ENCODE data around the gene PSRC1. TPM values are rescaled to one million over a fixed set of nuclear protein-coding genes. Genes with fewer than 3 reads are reported as not detected.

PSRC1 gene
- total RNA-seq, 1 experiment from 2014 or later = 21.3 TPM

DNA sequence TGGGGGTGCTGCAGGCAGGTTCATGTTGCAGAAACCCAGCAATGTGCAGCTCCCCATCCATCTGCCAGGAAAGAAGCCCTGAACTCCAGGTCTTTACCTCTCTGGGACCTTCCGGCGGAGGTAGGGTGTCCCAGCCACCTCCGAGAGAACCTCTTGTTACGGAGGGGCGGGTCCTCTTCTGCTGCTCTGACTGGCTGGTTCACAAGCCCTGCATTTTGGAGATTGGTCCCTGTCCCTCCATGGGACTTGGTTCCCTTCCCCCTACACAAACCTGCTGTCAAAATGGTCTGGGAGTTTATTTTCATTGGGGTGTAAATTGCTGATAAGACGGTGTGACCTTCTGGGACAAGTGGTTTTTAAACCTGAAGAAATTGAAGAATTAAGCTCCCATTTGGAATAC lies 41.6 kb downstream of the PSRC1 start:
- no peak overlapping the region for H3K4me3 Mint-ChIP-seq (ENCODE audit: low read depth, unreplicated experiment)
- peaks cover 7% of the 10 kb centered on the region for H3K4me1 Mint-ChIP-seq (ENCODE audit: low read depth, unreplicated experiment)
- intact Hi-C loops (cut with micrococcal nuclease; ENCODE audit: unreplicated experiment) = no loop called here
- H3K27me3 Mint-ChIP-seq (ENCODE audit: unreplicated experiment) = peaks cover 18% of the 10 kb centered on the region
- H3K27ac Mint-ChIP-seq (ENCODE audit: unreplicated experiment) = peak overlapping the region; percentile 66
- no peaks in the 10 kb centered on the region for H3K9me3 Mint-ChIP-seq (ENCODE audit: low read depth, unreplicated experiment)
- no TSS peak for BruUV-seq (replicated peaks)
- peaks cover 65% of the 10 kb centered on the region for H3K36me3 Mint-ChIP-seq (ENCODE audit: insufficient read depth, unreplicated experiment)
- DNase-seq = no peak
- TF ChIP-seq, protein P1, sequence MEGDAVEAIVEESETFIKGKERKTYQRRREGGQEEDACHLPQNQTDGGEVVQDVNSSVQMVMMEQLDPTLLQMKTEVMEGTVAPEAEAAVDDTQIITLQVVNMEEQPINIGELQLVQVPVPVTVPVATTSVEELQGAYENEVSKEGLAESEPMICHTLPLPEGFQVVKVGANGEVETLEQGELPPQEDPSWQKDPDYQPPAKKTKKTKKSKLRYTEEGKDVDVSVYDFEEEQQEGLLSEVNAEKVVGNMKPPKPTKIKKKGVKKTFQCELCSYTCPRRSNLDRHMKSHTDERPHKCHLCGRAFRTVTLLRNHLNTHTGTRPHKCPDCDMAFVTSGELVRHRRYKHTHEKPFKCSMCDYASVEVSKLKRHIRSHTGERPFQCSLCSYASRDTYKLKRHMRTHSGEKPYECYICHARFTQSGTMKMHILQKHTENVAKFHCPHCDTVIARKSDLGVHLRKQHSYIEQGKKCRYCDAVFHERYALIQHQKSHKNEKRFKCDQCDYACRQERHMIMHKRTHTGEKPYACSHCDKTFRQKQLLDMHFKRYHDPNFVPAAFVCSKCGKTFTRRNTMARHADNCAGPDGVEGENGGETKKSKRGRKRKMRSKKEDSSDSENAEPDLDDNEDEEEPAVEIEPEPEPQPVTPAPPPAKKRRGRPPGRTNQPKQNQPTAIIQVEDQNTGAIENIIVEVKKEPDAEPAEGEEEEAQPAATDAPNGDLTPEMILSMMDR (IDR thresholded peaks at IDR 0.05; ENCODE audit: unreplicated experiment) = no peak
- CTCF ChIA-PET = no interaction called here

DNA sequence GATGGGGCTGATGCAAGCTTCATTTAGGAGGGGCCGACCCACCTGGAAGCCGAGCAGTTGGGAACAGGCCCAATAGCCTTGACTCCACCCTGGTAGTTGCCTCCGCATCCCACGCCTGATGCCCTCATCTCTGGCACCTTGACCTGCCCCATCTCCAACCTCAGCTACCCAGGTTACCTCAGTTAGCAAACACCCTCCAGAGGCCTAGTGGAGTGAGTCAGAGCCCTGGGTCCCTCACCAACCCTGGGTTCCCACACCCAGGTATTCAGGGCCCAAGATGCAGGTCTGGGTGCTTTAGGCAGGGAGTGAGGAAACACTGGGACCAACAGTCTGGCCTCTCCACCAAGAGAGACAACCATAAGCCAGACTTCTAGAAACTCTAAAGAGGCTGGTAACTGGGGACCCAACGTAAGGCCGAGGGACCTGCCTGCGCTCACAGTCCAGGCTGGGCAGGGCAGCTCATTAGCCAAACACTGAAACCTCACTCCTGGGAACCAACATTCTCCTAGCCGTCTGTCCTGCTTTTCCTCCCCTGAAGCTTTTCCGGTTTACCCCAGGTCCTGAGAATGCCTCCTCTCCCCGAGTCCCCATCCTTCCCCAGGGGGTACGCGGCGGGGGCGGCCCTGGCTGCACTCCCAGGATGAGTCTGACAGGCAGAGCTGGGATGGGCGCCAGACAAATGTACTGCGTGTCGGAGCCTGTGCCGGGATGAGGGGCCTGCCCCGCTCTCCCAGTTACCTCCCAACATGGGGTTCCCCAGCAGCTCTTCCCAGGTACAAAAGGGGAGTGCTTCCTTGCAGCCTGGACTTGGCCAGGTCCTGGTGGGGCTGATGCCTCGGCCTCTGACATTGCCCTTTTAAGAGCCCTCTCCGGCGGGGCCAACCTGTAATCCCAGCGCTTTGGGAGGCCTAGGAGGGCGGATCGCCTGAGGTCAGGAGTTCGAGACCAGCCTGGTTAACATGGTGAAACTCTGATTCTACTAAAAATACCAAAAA lies 42.5 kb downstream of the PSRC1 start:
- H3K27me3 Mint-ChIP-seq (ENCODE audit: unreplicated experiment) = peaks cover 17% of the 10 kb centered on the region
- intact Hi-C loops (cut with micrococcal nuclease; ENCODE audit: unreplicated experiment) = no loop called here
- H3K9me3 Mint-ChIP-seq (ENCODE audit: low read depth, unreplicated experiment) = no peaks in the 10 kb centered on the region
- H3K27ac Mint-ChIP-seq (ENCODE audit: unreplicated experiment) = peak overlapping the region; percentile 66
- BruUV-seq (replicated peaks) = no TSS peak
- peaks cover 7% of the 10 kb centered on the region for H3K4me1 Mint-ChIP-seq (ENCODE audit: low read depth, unreplicated experiment)
- H3K4me3 Mint-ChIP-seq (ENCODE audit: low read depth, unreplicated experiment) = no peak overlapping the region
- TF ChIP-seq, protein P1 (IDR thresholded peaks at IDR 0.05; ENCODE audit: unreplicated experiment) = no peak
- CTCF ChIA-PET = interaction anchor here (2.0 kb wide), 1 partner anchor 292 kb away, joined by 6 read pairs; no protein-coding TSS in a partner anchor
- peaks cover 74% of the 10 kb centered on the region for H3K36me3 Mint-ChIP-seq (ENCODE audit: insufficient read depth, unreplicated experiment)
- DNase-seq = peak; percentile 20

DNA sequence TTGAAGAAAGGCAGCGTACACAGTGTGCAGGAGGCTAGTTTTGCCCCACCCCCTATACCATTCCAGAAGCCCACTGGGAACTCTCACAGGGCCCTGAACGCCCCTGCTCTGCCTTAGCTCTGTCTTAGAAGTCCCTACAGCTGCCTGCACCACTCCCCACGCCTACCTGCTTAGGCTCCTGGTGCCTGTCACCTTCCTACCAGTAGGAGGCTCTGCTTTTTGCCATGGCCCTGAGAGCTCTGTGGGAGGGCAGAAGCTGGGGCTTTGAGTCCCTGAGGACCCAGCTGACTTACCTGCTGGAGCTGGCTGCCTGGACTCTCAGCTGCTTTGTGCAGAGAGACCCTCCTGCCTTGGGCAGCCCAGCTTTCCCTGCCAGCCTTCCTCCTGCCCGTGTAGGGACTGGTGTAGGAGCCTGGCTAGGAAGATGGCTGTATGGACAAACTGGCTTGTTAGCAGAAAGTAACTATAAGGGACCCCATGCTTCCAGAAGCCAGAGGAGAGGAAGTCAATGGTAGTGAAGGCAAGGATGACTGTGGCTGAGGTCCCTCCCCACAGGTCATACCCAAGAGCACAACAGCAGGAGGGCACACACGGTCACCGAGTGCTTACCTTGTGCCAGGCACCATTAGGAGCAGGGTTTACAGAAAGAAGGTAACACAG lies 43.4 kb downstream of the PSRC1 start:
- TF ChIP-seq, protein P1 (IDR thresholded peaks at IDR 0.05; ENCODE audit: unreplicated experiment) = peak; percentile 37
- Mint-ChIP-seq H3K27me3 (ENCODE audit: unreplicated experiment) (peaks cover 17% of the 10 kb centered on the region), H3K36me3 (ENCODE audit: insufficient read depth, unreplicated experiment) (peaks cover 82% of the 10 kb centered on the region), H3K9me3 (ENCODE audit: low read depth, unreplicated experiment) (no peaks in the 10 kb centered on the region), H3K4me1 (ENCODE audit: low read depth, unreplicated experiment) (peaks cover 7% of the 10 kb centered on the region), H3K4me3 (ENCODE audit: low read depth, unreplicated experiment) (no peak overlapping the region), H3K27ac (ENCODE audit: unreplicated experiment) (peak overlapping the region; percentile 66)
- intact Hi-C loops (cut with micrococcal nuclease; ENCODE audit: unreplicated experiment) = no loop called here
- CTCF ChIA-PET = interaction anchor here (0.9 to 2.0 kb wide), 2 partner anchors 16 to 293 kb away, joined by 4 to 6 read pairs; no protein-coding TSS in a partner anchor
- BruUV-seq (replicated peaks) = no TSS peak
- peak; percentile 32 for DNase-seq

DNA sequence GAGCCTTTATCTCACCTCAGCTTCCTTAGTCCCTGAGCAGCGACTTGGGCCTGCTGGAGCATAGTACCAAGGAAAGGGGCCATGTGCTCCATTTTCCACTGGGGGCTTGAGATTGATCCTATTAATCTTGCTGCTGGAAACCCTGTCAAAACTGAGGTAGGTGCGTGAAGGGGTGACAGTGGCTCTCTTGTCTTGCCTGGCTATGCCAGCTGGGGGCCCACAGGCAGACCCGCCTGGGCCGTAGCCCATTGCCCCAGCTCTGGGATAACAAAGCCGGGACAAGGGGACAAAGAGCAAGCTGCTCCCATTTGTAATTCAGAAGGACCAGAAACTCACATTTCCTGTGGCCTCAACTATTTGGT lies 43.9 kb downstream of the PSRC1 start:
- intact Hi-C loops (cut with micrococcal nuclease; ENCODE audit: unreplicated experiment) = no loop called here
- no peak overlapping the region for H3K27ac Mint-ChIP-seq (ENCODE audit: unreplicated experiment)

More for the DNA sequence above, 43.9 kb downstream of the PSRC1 start:
- BruUV-seq (replicated peaks) = no TSS peak
- TF ChIP-seq, protein P1 (IDR thresholded peaks at IDR 0.05; ENCODE audit: unreplicated experiment) = no peak
- DNase-seq = no peak
- Mint-ChIP-seq H3K4me3 (ENCODE audit: low read depth, unreplicated experiment) (no peak overlapping the region), H3K4me1 (ENCODE audit: low read depth, unreplicated experiment) (peaks cover 7% of the 10 kb centered on the region), H3K9me3 (ENCODE audit: low read depth, unreplicated experiment) (no peaks in the 10 kb centered on the region), H3K36me3 (ENCODE audit: insufficient read depth, unreplicated experiment) (peaks cover 82% of the 10 kb centered on the region), H3K27me3 (ENCODE audit: unreplicated experiment) (peaks cover 17% of the 10 kb centered on the region)
- CTCF ChIA-PET = interaction anchor here (0.9 to 2.0 kb wide), 2 partner anchors 16 to 294 kb away, joined by 4 to 6 read pairs; no protein-coding TSS in a partner anchor

All from Calu3 (cell line).